Mucosa of descending colon (tissue), 3 donors: ENCODE results near the gene C3orf52. TPM values are rescaled to one million over a fixed set of nuclear protein-coding genes. Genes with fewer than 3 reads are reported as not detected.

ENCODE experiments used
- ATAC-seq: fragments of 200-7000 bp; cut with Tn5 transposase; one replicate; pipeline ENCODE4 v1.9.1; 2020; ENCODE audit warnings: mild to moderate bottlenecking, moderate library complexity
- DNase-seq, 3 donors: peaks; one replicate each; pipeline ENCODE4 v3.0.0-alpha.2; 2020
- H3K36me3 ChIP-seq: fragments of 200-600 bp; one replicate; pipeline ENCODE4 v1.8.0; 2021; ENCODE audit warnings: low read depth, mild to moderate bottlenecking
- H3K4me1 ChIP-seq: fragments of 200-600 bp; one replicate; pipeline ENCODE4 v1.8.0; 2021; ENCODE audit warnings: low read depth, mild to moderate bottlenecking
- H3K4me3 ChIP-seq: fragments of 200-600 bp; one replicate; pipeline ENCODE4 v1.8.0; 2021; ENCODE audit warnings: mild to moderate bottlenecking
- H3K9me3 ChIP-seq: fragments of 200-600 bp; one replicate; pipeline ENCODE4 v1.8.0; 2021; ENCODE audit warnings: mild to moderate bottlenecking
- CTCF ChIP-seq: fragments of 200-600 bp; IDR thresholded peaks from one replicate; pipeline ENCODE4 v1.8.0; 2022; ENCODE audit warnings: antibody characterized with exemption, mild to moderate bottlenecking
- intact Hi-C, 2 donors: fragments of 100-400 bp; cut with DNase I in 1 of 2; cut with micrococcal nuclease in 1 of 2; formaldehyde crosslinking; loops; one replicate each; pipeline versions ENCODE4 v1.11.0 to v1.11.1; 2022; cut with DNase I, micrococcal nuclease
- total RNA-seq, 3 donors: library from RNA; stranded (reverse); fragmentation: NEBNext Ultra II Directional in 2 of 3; extraction: Animal tissue kit (Norgen Biotek cat#: 25700) in 2 of 3; gene quantifications; one replicate each; pipeline versions ENCODE4 v1.2.1 to v1.2.4, GENCODE V29; 2021 to 2023
- donor health status: DM: no; HTN: no; CAD: no; lungs with moderate emphysema.
- donor health status: DM: no; HTN: no; CAD: no.
- donor health status: DM: no; HTN: yes; CAD: no.

Gene C3orf52
- total RNA-seq, 3 donors from 2014 or later = 22.6 to 49.9 (median 36.3) TPM

GRCh38 chr3:112046599-112046998 is 39.6 kb upstream of the C3orf52 start:
- TF ChIP-seq CTCF = no peak
- ATAC-seq = no peak

GRCh38 chr3:112047264-112047663 is 38.9 kb upstream of the C3orf52 start:
- ATAC-seq = no peak
- Histone ChIP-seq H3K4me1 (no peaks in the 10 kb centered on the region), H3K36me3 (no peaks in the 10 kb centered on the region), H3K9me3 (no peaks in the 10 kb centered on the region), H3K4me3 (no peak overlapping the region)
- intact Hi-C loops = no loop called here
- DNase-seq = no peak
- no peak for TF ChIP-seq CTCF

More at GRCh38 chr3:112046599-112046998, 39.6 kb upstream of the C3orf52 start:
- intact Hi-C loops = no loop called here
- Histone ChIP-seq H3K4me3 (no peak overlapping the region), H3K9me3 (no peaks in the 10 kb centered on the region), H3K4me1 (no peaks in the 10 kb centered on the region), H3K36me3 (no peaks in the 10 kb centered on the region)
- DNase-seq = no peak

- no peak for ATAC-seq
- Histone ChIP-seq H3K9me3 (no peaks in the 10 kb centered on the region), H3K4me1 (no peaks in the 10 kb centered on the region), H3K4me3 (no peak overlapping the region), H3K36me3 (no peaks in the 10 kb centered on the region)
- no peak for DNase-seq
- no peak for TF ChIP-seq CTCF
- intact Hi-C loops = no loop called here
Measured at GRCh38 chr3:112048911-112049310, 37.3 kb upstream of the C3orf52 start.

GRCh38 chr3:112053229-112053628 is 33.0 kb upstream of the C3orf52 start:
- DNase-seq = no peak
- no peaks in the 10 kb centered on the region for H3K9me3 ChIP-seq
- no peak for TF ChIP-seq CTCF
- H3K36me3 ChIP-seq = no peaks in the 10 kb centered on the region
- H3K4me3 ChIP-seq = no peak overlapping the region
- intact Hi-C loops = no loop called here
- no peaks in the 10 kb centered on the region for H3K4me1 ChIP-seq
- no peak for ATAC-seq

GRCh38 chr3:112056451-112056929 is 29.7 kb upstream of the C3orf52 start:
- no peaks in the 10 kb centered on the region for H3K4me1 ChIP-seq
- H3K36me3 ChIP-seq = no peaks in the 10 kb centered on the region
- ATAC-seq (no peak), DNase-seq (no peak)
- intact Hi-C loops = no loop called here
- no peak for TF ChIP-seq CTCF
- no peak overlapping the region for H3K4me3 ChIP-seq
- H3K9me3 ChIP-seq = no peaks in the 10 kb centered on the region

GRCh38 chr3:112059497-112059896 is 26.7 kb upstream of the C3orf52 start:
- no peaks in the 10 kb centered on the region for H3K4me1 ChIP-seq
- no peak for TF ChIP-seq CTCF
- intact Hi-C loops = no loop called here
- ATAC-seq = no peak
- H3K4me3 ChIP-seq = no peak overlapping the region
- DNase-seq = no peak
- no peaks in the 10 kb centered on the region for H3K36me3 ChIP-seq
- H3K9me3 ChIP-seq = no peaks in the 10 kb centered on the region
